Neural progenitor cell (in vitro differentiated cells): Measurements from ENCODE around the gene DIAPH2. TPM values are rescaled to one million over a fixed set of nuclear protein-coding genes. Genes with fewer than 3 reads are reported as not detected.

Experiments used
- DNase-seq: peaks from one replicate; pipeline ENCODE4 v3.0.0-alpha.2; 2016; ENCODE audit warnings: low spot score
- H2AFZ ChIP-seq: fragments of 200-600 bp; sonication (generic); replicated peaks from 2 replicates; pipeline ENCODE4 v1.6.1; 2016; ENCODE audit warnings: antibody characterized with exemption
- H3F3A ChIP-seq: fragments of 200-600 bp; sonication (generic); 2 replicates; pipeline ENCODE4 v1.6.1; 2016; ENCODE audit warnings: antibody characterized with exemption, low read depth
- H3K27ac ChIP-seq: fragments of 200-600 bp; sonication (generic); 2 replicates; pipeline ENCODE4 v1.5.1; 2016; ENCODE audit warnings: mild to moderate bottlenecking
- H3K27me3 ChIP-seq: fragments of 200-600 bp; sonication (generic); 2 replicates; pipeline ENCODE4 v1.6.1; 2016; ENCODE audit warnings: mild to moderate bottlenecking, moderate library complexity
- H3K36me3 ChIP-seq: fragments of 200-600 bp; sonication (generic); 2 replicates; pipeline ENCODE4 v1.5.1; 2016
- H3K4me1 ChIP-seq: fragments of 200-600 bp; sonication (generic); 2 replicates; pipeline ENCODE4 v1.6.1; 2016; ENCODE audit warnings: mixed run types
- H3K4me2 ChIP-seq: fragments of 200-600 bp; sonication (generic); 2 replicates; pipeline ENCODE4 v1.6.1; 2016
- H3K4me3 ChIP-seq: fragments of 200-600 bp; sonication (generic); 2 replicates; pipeline ENCODE4 v1.5.1; 2016
- H3K79me2 ChIP-seq: fragments of 200-600 bp; sonication (generic); 2 replicates; pipeline ENCODE4 v1.6.1; 2016; ENCODE audit warnings: low read depth
- H3K9ac ChIP-seq: fragments of 200-600 bp; sonication (generic); 2 replicates; pipeline ENCODE4 v1.6.1; 2016
- H3K9me3 ChIP-seq: fragments of 200-600 bp; sonication (generic); 2 replicates; pipeline ENCODE4 v1.5.1; 2016; ENCODE audit warnings: low read depth
- H4K20me1 ChIP-seq: fragments of 200-600 bp; sonication (generic); 2 replicates; pipeline ENCODE4 v1.6.1; 2016; ENCODE audit warnings: low read depth
- H3K27ac Mint-ChIP-seq: 3 replicates; pipeline ENCODE4 v1.8.0; 2021; ENCODE audit warnings: mixed read lengths
- H3K27me3 Mint-ChIP-seq: 2 replicates; pipeline ENCODE4 v1.8.0; 2022; ENCODE audit warnings: low read depth, mild to moderate bottlenecking, inconsistent platforms, moderate library complexity, mixed read lengths; ENCODE audit not compliant: insufficient read depth
- H3K36me3 Mint-ChIP-seq: 3 replicates; pipeline ENCODE4 v1.8.0; 2021; ENCODE audit warnings: mixed read lengths
- H3K4me1 Mint-ChIP-seq: 3 replicates; pipeline ENCODE4 v1.8.0; 2021; ENCODE audit warnings: mixed read lengths
- H3K4me3 Mint-ChIP-seq: 3 replicates; pipeline ENCODE4 v1.8.0; 2021; ENCODE audit warnings: mild to moderate bottlenecking, moderate library complexity, mixed read lengths
- H3K9me3 Mint-ChIP-seq: 3 replicates; pipeline ENCODE4 v1.8.0; 2020; ENCODE audit warnings: mixed read lengths
- CTCF ChIP-seq: fragments of 200-600 bp; sonication (generic); IDR thresholded peaks from 2 replicates; pipeline ENCODE4 v1.5.1; 2017; ENCODE audit warnings: antibody characterized with exemption, mild to moderate bottlenecking
- EZH2 ChIP-seq: fragments of 200-600 bp; sonication (generic); IDR thresholded peaks from 2 replicates; pipeline ENCODE4 v1.6.1; 2017; ENCODE audit warnings: antibody characterized with exemption, mild to moderate bottlenecking, moderate library complexity
- EZH2phosphoT487 ChIP-seq: fragments of 200-600 bp; sonication (generic); IDR thresholded peaks from 2 replicates; pipeline ENCODE4 v1.6.1; 2017; ENCODE audit warnings: antibody characterized with exemption
- total RNA-seq: library from RNA; depleted of rRNA; stranded (reverse); fragments of >200 nt; gene quantifications from 2 replicates; pipeline ENCODE4 v1.2.3, GENCODE V29; 2015; ENCODE audit warnings: low replicate concordance

Gene DIAPH2
- total RNA-seq, 1 donor from 2014 or later = 24.0 TPM

GRCh38 chrX:97314345-97314744, 629.7 kb downstream of the DIAPH2 start:
- Histone ChIP-seq H3K27me3 (no peaks in the 10 kb centered on the region), H3K79me2 (peaks cover 79% of the 10 kb centered on the region), H3K4me1 (peaks cover 27% of the 10 kb centered on the region), H3K36me3 (no peaks in the 10 kb centered on the region), H3K4me3 (no peak overlapping the region), H4K20me1 (no peaks in the 10 kb centered on the region), H3K4me2 (no peak overlapping the region), H2AFZ (no peak overlapping the region), H3K9ac (no peak overlapping the region), H3K27ac (no peak overlapping the region), H3F3A (peaks cover 4% of the 10 kb centered on the region), H3K9me3 (no peaks in the 10 kb centered on the region)
- H3K36me3 Mint-ChIP-seq = peaks cover 6% of the 10 kb centered on the region
- peaks cover 6% of the 10 kb centered on the region for H3K27me3 Mint-ChIP-seq
- H3K4me1 Mint-ChIP-seq = peaks cover 12% of the 10 kb centered on the region
- H3K4me3 Mint-ChIP-seq = no peak overlapping the region
- H3K9me3 Mint-ChIP-seq = peaks cover 2% of the 10 kb centered on the region
- H3K27ac Mint-ChIP-seq = no peak overlapping the region
- no peak for DNase-seq
- TF ChIP-seq EZH2phosphoT487 (no peak), EZH2 (no peak), CTCF (no peak)

DNA sequence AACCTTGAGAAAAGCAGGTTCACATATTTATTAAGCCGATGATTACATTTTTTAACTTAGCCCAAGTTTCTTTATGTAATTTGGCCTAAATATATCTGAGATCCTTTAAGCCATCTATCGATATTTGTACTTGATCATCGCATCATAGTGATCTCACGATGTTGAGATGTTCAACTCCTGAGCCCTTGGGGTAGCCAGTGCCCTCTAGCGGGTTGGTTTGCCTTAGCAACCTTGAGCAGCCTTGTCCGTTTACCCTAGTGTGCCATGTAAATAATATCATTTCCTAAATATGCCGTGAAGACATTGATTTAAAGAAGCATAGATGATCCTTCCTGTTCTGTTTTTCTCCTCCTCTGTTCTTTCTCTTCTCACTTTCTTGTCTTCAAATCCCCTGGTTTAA, 631.3 kb downstream of the DIAPH2 start:
- Histone ChIP-seq H3K79me2 (peaks cover 94% of the 10 kb centered on the region), H3K36me3 (no peaks in the 10 kb centered on the region), H3K27ac (no peak overlapping the region), H3K9ac (no peak overlapping the region), H3F3A (peaks cover 4% of the 10 kb centered on the region), H2AFZ (no peak overlapping the region), H4K20me1 (no peaks in the 10 kb centered on the region), H3K4me1 (peaks cover 15% of the 10 kb centered on the region), H3K4me2 (no peak overlapping the region), H3K4me3 (no peak overlapping the region), H3K27me3 (no peaks in the 10 kb centered on the region), H3K9me3 (no peaks in the 10 kb centered on the region)
- DNase-seq = no peak
- peaks cover 2% of the 10 kb centered on the region for H3K9me3 Mint-ChIP-seq
- no peak overlapping the region for H3K27ac Mint-ChIP-seq
- H3K27me3 Mint-ChIP-seq = peaks cover 4% of the 10 kb centered on the region
- H3K4me1 Mint-ChIP-seq = peaks cover 6% of the 10 kb centered on the region
- H3K4me3 Mint-ChIP-seq = no peak overlapping the region
- peaks cover 6% of the 10 kb centered on the region for H3K36me3 Mint-ChIP-seq
- TF ChIP-seq EZH2phosphoT487 = no peak
- TF ChIP-seq CTCF = peak; percentile 37
- TF ChIP-seq EZH2 = no peak

DNA sequence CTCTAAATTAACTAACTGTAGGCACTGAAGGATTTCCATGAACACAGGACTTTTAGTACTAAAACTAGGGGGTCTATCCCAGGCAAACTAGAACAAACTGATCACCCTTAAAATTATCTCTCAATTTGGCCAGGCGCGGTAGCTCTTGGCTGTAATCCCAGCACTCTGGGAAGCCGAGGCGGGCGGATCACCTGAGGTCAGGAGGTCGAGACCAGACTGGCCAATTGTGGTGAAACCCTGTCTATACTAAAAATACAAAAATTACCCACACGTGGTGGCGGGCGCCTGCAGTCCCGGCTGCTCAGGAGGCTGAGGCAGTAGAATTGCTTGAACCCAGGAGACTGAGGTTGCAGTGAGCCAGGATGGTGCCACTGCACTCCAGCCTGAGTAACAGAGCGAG, 635.7 kb downstream of the DIAPH2 start:
- H3K36me3 ChIP-seq = no peaks in the 10 kb centered on the region
- peaks cover 4% of the 10 kb centered on the region for H3F3A ChIP-seq
- Mint-ChIP-seq H3K4me3 (no peak overlapping the region), H3K27ac (no peak overlapping the region), H3K9me3 (peaks cover 2% of the 10 kb centered on the region), H3K27me3 (peaks cover 2% of the 10 kb centered on the region), H3K4me1 (no peaks in the 10 kb centered on the region), H3K36me3 (peaks cover 3% of the 10 kb centered on the region)
- peaks cover 2% of the 10 kb centered on the region for H3K4me1 ChIP-seq
- no peak overlapping the region for H3K4me2 ChIP-seq
- H3K27ac ChIP-seq = no peak overlapping the region
- H2AFZ ChIP-seq = no peak overlapping the region
- peaks cover 75% of the 10 kb centered on the region for H3K79me2 ChIP-seq
- no peaks in the 10 kb centered on the region for H3K9me3 ChIP-seq
- TF ChIP-seq EZH2 (no peak), CTCF (no peak), EZH2phosphoT487 (no peak)
- no peak overlapping the region for H3K9ac ChIP-seq
- DNase-seq = no peak
- H3K27me3 ChIP-seq = no peaks in the 10 kb centered on the region
- H3K4me3 ChIP-seq = no peak overlapping the region
- no peaks in the 10 kb centered on the region for H4K20me1 ChIP-seq

- H3K36me3 ChIP-seq = no peaks in the 10 kb centered on the region
- H3K4me3 ChIP-seq = no peak overlapping the region
- no peaks in the 10 kb centered on the region for H3K4me1 Mint-ChIP-seq
- H2AFZ ChIP-seq = no peak overlapping the region
- H3K4me1 ChIP-seq = no peaks in the 10 kb centered on the region
- no peak overlapping the region for H3K27ac Mint-ChIP-seq
- peaks cover 4% of the 10 kb centered on the region for H3F3A ChIP-seq
- DNase-seq = no peak
- H3K9me3 Mint-ChIP-seq = peaks cover 2% of the 10 kb centered on the region
- no peak overlapping the region for H3K27ac ChIP-seq
- no peaks in the 10 kb centered on the region for H4K20me1 ChIP-seq
- no peak overlapping the region for H3K4me3 Mint-ChIP-seq
- H3K9ac ChIP-seq = no peak overlapping the region
- H3K27me3 Mint-ChIP-seq = peaks cover 2% of the 10 kb centered on the region
- no peaks in the 10 kb centered on the region for H3K9me3 ChIP-seq
- TF ChIP-seq EZH2phosphoT487 (no peak), CTCF (no peak), EZH2 (no peak)
- no peak overlapping the region for H3K4me2 ChIP-seq
- H3K27me3 ChIP-seq = no peaks in the 10 kb centered on the region
- no peaks in the 10 kb centered on the region for H3K36me3 Mint-ChIP-seq
- peaks cover 72% of the 10 kb centered on the region for H3K79me2 ChIP-seq
Observed at GRCh38 chrX:97322401-97322800, 637.8 kb downstream of the DIAPH2 start.
